Ovary (tissue), 9 donors: ENCODE measurements around the gene RECQL5. TPM values are rescaled to one million over a fixed set of nuclear protein-coding genes. Genes with fewer than 3 reads are reported as not detected.

ENCODE experiments used
- DNase-seq, 5 donors: peaks; one replicate each; pipeline ENCODE4 v3.0.0-alpha.2; 2019 to 2020
- H3K27ac ChIP-seq, 2 donors: fragments of 200-600 bp; one replicate each; pipeline versions ENCODE4 v1.5.1 to v1.8.0; 2019 to 2022
- H3K27me3 ChIP-seq: fragments of 200-600 bp; one replicate; pipeline ENCODE4 v1.8.0; 2022
- H3K36me3 ChIP-seq: fragments of 200-600 bp; sonication (generic); one replicate; pipeline ENCODE4 v1.5.1; 2019
- H3K4me1 ChIP-seq: one replicate; pipeline ENCODE4 v1.8.1; 2013; ENCODE audit warnings: mild to moderate bottlenecking, moderate library complexity; ENCODE audit not compliant: insufficient read depth
- H3K4me3 ChIP-seq: fragments of 200-600 bp; sonication (generic); one replicate; pipeline ENCODE4 v1.5.1; 2017
- H3K9me3 ChIP-seq, 2 donors: fragments of 200-600 bp in 1 of 2; sonication (generic) in 1 of 2; one replicate each; pipeline versions ENCODE4 v1.5.1 to v1.8.1; 2013 to 2019; ENCODE audit warnings: mild to moderate bottlenecking in 1 of 2, moderate library complexity in 1 of 2
- EP300 ChIP-seq: sonication (generic); formaldehyde crosslinking; IDR thresholded peaks from one replicate; pipeline ENCODE4 v1.6.1; 2017; ENCODE audit warnings: antibody characterized with exemption
- POLR2A ChIP-seq: fragments of 450-650 bp; IDR thresholded peaks from one replicate; pipeline ENCODE4 v1.6.1; 2017; ENCODE audit warnings: antibody characterized with exemption, mild to moderate bottlenecking, moderate library complexity
- WGBS, 3 donors: extraction: QIAGEN DNeasy Blood & Tissue Kit in 1 of 3; methylation state at CpG; one replicate each; pipeline versions ENCODE4 v1.1.5 to v1.1.7; 2013 to 2017; 5-methylcytosine and 5-hydroxymethylcytosine counted together
- intact Hi-C, 4 donors: fragments of 100-400 bp; cut with DNase I; formaldehyde crosslinking; loops; one replicate each; pipeline versions ENCODE4 v1.11.0 to v1.15.1; 2022 to 2023
- polyA plus RNA-seq, 2 donors: library from polyadenylated mRNA; stranded (reverse); fragments of 200-250 nt in 1 of 2; fragments of 350-450 nt in 1 of 2; fragmentation: Illumina TruSeq in 1 of 2; extraction: RNeasy Lipid Tissue Mini Kit (QIAGEN cat#74804) in 1 of 2; gene quantifications; one replicate each; pipeline ENCODE4 v1.2.3, GENCODE V29; 2013 to 2014
- total RNA-seq, 7 donors: library from RNA; depleted of rRNA in 2 of 7; stranded (reverse); fragments of >200 nt in 2 of 7; fragmentation: NEBNext Ultra II Directional in 3 of 7; extraction: Animal tissue kit (Norgen Biotek cat#: 25700) in 3 of 7; gene quantifications; one replicate each; pipeline versions ENCODE4 v1.1.0 to v1.2.4, GENCODE V29; 2016 to 2023
- TF ChIP-seq, protein P1 (sequence below), 3 donors: fragments of 450-650 bp in 2 of 3; fragments of 200-600 bp in 1 of 3; IDR thresholded peaks; one replicate each; pipeline versions ENCODE4 v1.5.1 to v1.8.0; 2016 to 2022; ENCODE audit warnings: antibody characterized with exemption in 3 of 3, mild to moderate bottlenecking in 1 of 3
- donor health status: DM: no; HTN: no; CAD: no; lungs with moderate emphysema.
- donor health status: DM: no; HTN: no; CAD: no.
- donor health status: Bipolar disorder and iron deficiency.
- donor health status: DM: yes; HTN: yes; CAD: no.
- donor health status: DM: no; HTN: no; CAD: no.
- donor health status: DM: yes; HTN: yes; CAD: no.

Gene RECQL5
- total and polyA plus RNA-seq, 9 donors: 13.8 to 32.8 (median 23.9) TPM

DNA sequence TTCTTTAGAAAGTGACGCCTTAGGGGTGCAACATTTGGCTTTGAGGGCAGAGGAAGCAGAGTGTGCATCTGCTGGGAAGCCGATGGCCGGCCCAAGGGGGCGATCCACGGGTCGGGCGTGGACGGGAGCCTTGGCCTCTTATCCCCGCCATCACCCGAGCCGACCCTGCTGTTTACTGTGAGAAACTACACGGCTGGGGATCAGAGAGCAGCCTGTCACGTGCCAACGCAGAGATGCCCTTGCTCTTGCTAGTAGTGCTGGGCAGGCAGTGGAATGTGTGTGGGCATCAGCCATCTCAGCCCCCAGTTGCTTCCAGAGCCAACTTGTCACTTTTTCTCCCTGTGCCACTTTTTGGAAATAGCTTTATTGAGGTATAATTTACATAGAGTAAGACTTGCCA, 27.6 kb upstream of the RECQL5 start:
- H3K27me3 ChIP-seq: no peaks in the 10 kb centered on the region
- DNase-seq: no peak
- 74 to 78% (median 74%) methylated on average over 14 of the region's 14 CpGs for WGBS, 3 donors
- H3K27ac ChIP-seq: no peak overlapping the region
- no peaks in the 10 kb centered on the region for H3K36me3 ChIP-seq
- TF ChIP-seq POLR2A: no peak
- TF ChIP-seq, protein P1, sequence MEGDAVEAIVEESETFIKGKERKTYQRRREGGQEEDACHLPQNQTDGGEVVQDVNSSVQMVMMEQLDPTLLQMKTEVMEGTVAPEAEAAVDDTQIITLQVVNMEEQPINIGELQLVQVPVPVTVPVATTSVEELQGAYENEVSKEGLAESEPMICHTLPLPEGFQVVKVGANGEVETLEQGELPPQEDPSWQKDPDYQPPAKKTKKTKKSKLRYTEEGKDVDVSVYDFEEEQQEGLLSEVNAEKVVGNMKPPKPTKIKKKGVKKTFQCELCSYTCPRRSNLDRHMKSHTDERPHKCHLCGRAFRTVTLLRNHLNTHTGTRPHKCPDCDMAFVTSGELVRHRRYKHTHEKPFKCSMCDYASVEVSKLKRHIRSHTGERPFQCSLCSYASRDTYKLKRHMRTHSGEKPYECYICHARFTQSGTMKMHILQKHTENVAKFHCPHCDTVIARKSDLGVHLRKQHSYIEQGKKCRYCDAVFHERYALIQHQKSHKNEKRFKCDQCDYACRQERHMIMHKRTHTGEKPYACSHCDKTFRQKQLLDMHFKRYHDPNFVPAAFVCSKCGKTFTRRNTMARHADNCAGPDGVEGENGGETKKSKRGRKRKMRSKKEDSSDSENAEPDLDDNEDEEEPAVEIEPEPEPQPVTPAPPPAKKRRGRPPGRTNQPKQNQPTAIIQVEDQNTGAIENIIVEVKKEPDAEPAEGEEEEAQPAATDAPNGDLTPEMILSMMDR (IDR thresholded peaks at IDR 0.05): no peak
- no peak for TF ChIP-seq EP300
- intact Hi-C loops: loop anchor here in 1 of 4 donors (5.0 kb wide), 1 partner anchor 48 kb away; no protein-coding TSS in a partner anchor
- H3K9me3 ChIP-seq: no peaks in the 10 kb centered on the region
- H3K4me1 ChIP-seq: no peaks in the 10 kb centered on the region
- no peak overlapping the region for H3K4me3 ChIP-seq

GRCh38 chr17:75693500-75694481, 26.8 kb upstream of the RECQL5 start:
- H3K4me1 ChIP-seq: no peaks in the 10 kb centered on the region
- H3K4me3 ChIP-seq: no peak overlapping the region
- no peaks in the 10 kb centered on the region for H3K36me3 ChIP-seq
- H3K27me3 ChIP-seq: no peaks in the 10 kb centered on the region
- H3K27ac ChIP-seq: no peak overlapping the region
- no peaks in the 10 kb centered on the region for H3K9me3 ChIP-seq
- whole genome bisulfite sequencing, 3 donors: 62 to 71% (median 69%) methylated on average over 19 of the region's 19 CpGs
- intact Hi-C loops: loop anchor here in 1 of 4 donors (5.0 kb wide), 1 partner anchor 49 kb away; no protein-coding TSS in a partner anchor
- no peak for TF ChIP-seq EP300
- TF ChIP-seq, protein P1 (IDR thresholded peaks at IDR 0.05): no peak
- TF ChIP-seq POLR2A: no peak
- no peak for DNase-seq

GRCh38 chr17:75692976-75693375, 26.0 kb upstream of the RECQL5 start:
- Histone ChIP-seq H3K9me3 (no peaks in the 10 kb centered on the region), H3K27me3 (no peaks in the 10 kb centered on the region), H3K4me1 (no peaks in the 10 kb centered on the region), H3K4me3 (no peak overlapping the region), H3K36me3 (no peaks in the 10 kb centered on the region), H3K27ac (no peak overlapping the region)
- intact Hi-C loops: loop anchor here in 1 of 4 donors (5.0 kb wide), 1 partner anchor 49 kb away; no protein-coding TSS in a partner anchor
- WGBS, 3 donors: 87 to 89% (median 88%) methylated on average over 13 of the region's 13 CpGs
- TF ChIP-seq, protein P1 (IDR thresholded peaks at IDR 0.05): no peak
- TF ChIP-seq EP300 (no peak), POLR2A (no peak)
- peak in 1 of 5 donors; percentile 17 for DNase-seq

DNA sequence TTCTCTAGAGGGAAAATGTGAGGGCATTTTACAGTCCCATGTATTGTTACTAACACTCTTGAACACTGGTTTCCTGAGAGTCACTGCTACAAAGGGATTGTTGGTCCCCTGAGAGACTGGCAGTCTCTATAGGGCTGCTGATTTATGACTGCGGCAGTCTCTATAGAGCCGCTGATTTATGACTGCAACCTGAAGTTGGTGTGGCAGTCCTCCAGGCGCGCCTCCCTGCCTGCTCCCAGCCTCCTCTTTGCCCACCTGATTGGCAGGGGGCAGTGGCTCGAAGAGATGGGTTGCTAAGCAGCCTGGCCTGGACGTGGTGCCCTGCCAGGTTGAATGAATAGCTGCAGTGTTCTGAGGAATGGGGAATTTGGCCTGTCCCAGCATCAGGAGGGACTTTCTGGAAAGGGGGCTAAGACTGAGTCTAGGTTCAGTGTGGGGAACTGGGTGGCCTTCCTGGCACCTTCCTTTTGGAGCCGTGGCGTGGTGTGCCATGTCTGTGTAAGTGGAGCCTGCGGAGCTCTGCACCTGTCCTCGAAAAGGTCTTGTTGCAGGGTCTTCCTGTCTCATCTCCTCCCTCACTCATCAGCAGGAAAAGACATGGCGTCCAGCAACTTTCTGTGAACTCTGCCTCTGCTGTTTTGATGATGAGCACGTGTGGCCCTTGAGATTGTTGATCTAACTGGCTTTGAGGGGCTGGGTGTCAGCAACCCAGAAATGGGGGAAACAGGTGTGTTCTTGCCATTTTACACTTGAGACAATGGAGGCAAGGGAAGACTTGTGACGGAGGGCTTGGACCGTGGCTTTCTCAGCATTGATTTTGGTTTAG, 25.1 kb upstream of the RECQL5 start:
- Histone ChIP-seq H3K9me3 (no peaks in the 10 kb centered on the region), H3K36me3 (no peaks in the 10 kb centered on the region), H3K4me3 (no peak overlapping the region), H3K27ac (no peak overlapping the region), H3K4me1 (no peaks in the 10 kb centered on the region), H3K27me3 (no peaks in the 10 kb centered on the region)
- intact Hi-C loops: loop anchor here in 1 of 4 donors (5.0 kb wide), 1 partner anchor 50 kb away; no protein-coding TSS in a partner anchor
- 84 to 87% (median 86%) methylated on average over 12 to 14 of the region's 14 CpGs for WGBS, 3 donors
- peak in 1 of 5 donors; percentile 25 for DNase-seq
- TF ChIP-seq EP300 (no peak), POLR2A (no peak)
- TF ChIP-seq, protein P1 (IDR thresholded peaks at IDR 0.05): no peak
